Spleen (tissue), 11 donors: ENCODE results near the gene CD37. TPM values are rescaled to one million over a fixed set of nuclear protein-coding genes. Genes with fewer than 3 reads are reported as not detected.
A peak's percentile ranks its signal among the peaks of the same experiment; 100 is the strongest.

Experiments
- DNase-seq: peaks from one replicate; pipeline ENCODE4 v3.0.0-alpha.2; 2020
- H3K27ac ChIP-seq, 8 donors: fragments of 200-600 bp; sonication (generic) in 7 of 8; 1 replicate in 4 of 8; 2 replicates in 4 of 8; pipeline versions ENCODE4 v1.5.0 to v1.8.0; 2016 to 2021; ENCODE audit warnings: inconsistent platforms in 4 of 8, mild to moderate bottlenecking in 4 of 8, moderate library complexity in 1 of 8
- H3K27me3 ChIP-seq, 7 donors: fragments of 200-600 bp; sonication (generic) in 6 of 7; replicated peaks in 1 of 7; 1 replicate in 4 of 7; 2 replicates in 3 of 7; pipeline versions ENCODE4 v1.5.0 to v1.8.0; 2016 to 2021; ENCODE audit warnings: inconsistent platforms in 3 of 7, mild to moderate bottlenecking in 1 of 7
- H3K36me3 ChIP-seq, 6 donors: fragments of 200-600 bp; sonication (generic) in 5 of 6; 1 replicate in 4 of 6; 2 replicates in 2 of 6; pipeline versions ENCODE4 v1.5.0 to v1.8.0; 2016 to 2021; ENCODE audit warnings: inconsistent platforms in 2 of 6
- H3K4me1 ChIP-seq, 6 donors: fragments of 200-600 bp; sonication (generic) in 5 of 6; 1 replicate in 3 of 6; 2 replicates in 3 of 6; pipeline versions ENCODE4 v1.5.0 to v1.8.0; 2016 to 2021; ENCODE audit warnings: inconsistent platforms in 3 of 6
- H3K4me3 ChIP-seq, 8 donors: fragments of 200-600 bp; sonication (generic) in 7 of 8; 1 replicate in 4 of 8; 2 replicates in 4 of 8; pipeline versions ENCODE4 v1.5.0 to v1.8.0; 2016 to 2021; ENCODE audit warnings: inconsistent platforms in 4 of 8, mild to moderate bottlenecking in 4 of 8, moderate library complexity in 2 of 8
- H3K9me3 ChIP-seq, 8 donors: fragments of 200-600 bp; sonication (generic) in 7 of 8; 1 replicate in 4 of 8; 2 replicates in 4 of 8; pipeline versions ENCODE4 v1.5.0 to v1.8.0; 2016 to 2021; ENCODE audit warnings: inconsistent platforms in 4 of 8
- CTCF ChIP-seq, 11 experiments: fragments of 200-600 bp in 7 of 11; fragments of 450-650 bp in 4 of 11; sonication (generic) in 4 of 11; IDR thresholded peaks in 8 of 11; conservative IDR thresholded peaks in 3 of 11; 1 replicate in 7 of 11; 2 replicates in 4 of 11; pipeline versions ENCODE4 v1.4.0 to v1.8.0; 2016 to 2021; ENCODE audit warnings: antibody characterized with exemption in 11 of 11, inconsistent platforms in 4 of 11, mild to moderate bottlenecking in 1 of 11
- POLR2A ChIP-seq, 3 donors: fragments of 450-650 bp; IDR thresholded peaks; one replicate each; pipeline ENCODE4 v1.5.1; 2017; ENCODE audit warnings: antibody characterized with exemption in 3 of 3, mild to moderate bottlenecking in 1 of 3
- POLR2AphosphoS5 ChIP-seq, 3 donors: sonication (generic); formaldehyde crosslinking; IDR thresholded peaks; one replicate each; pipeline ENCODE4 v1.5.1; 2017; ENCODE audit warnings: antibody characterized with exemption in 3 of 3
- WGBS, 5 donors: extraction: QIAGEN DNeasy Blood & Tissue Kit in 3 of 5; methylation state at CpG; one replicate each; pipeline versions ENCODE4 v1.1.5 to v1.1.7; 2013 to 2018; 5-methylcytosine and 5-hydroxymethylcytosine counted together
- intact Hi-C: fragments of 100-400 bp; cut with DNase I; formaldehyde crosslinking; loops from one replicate; pipeline ENCODE4 v1.15.0; 2023; ENCODE audit warnings: low total_unique reads
- polyA plus RNA-seq, 3 donors: library from polyadenylated mRNA; stranded (reverse); fragments of 200-250 nt; gene quantifications; one replicate each; pipeline ENCODE4 v1.2.1, GENCODE V29; 2013
- total RNA-seq, 7 donors: library from RNA; depleted of rRNA in 3 of 7; stranded (reverse); fragments of >200 nt in 3 of 7; fragmentation: NEBNext Ultra II Directional in 4 of 7; extraction: Animal tissue kit (Norgen Biotek cat#: 25700) in 4 of 7; gene quantifications; one replicate each; pipeline versions ENCODE4 v1.1.0 to v1.2.1, GENCODE V29; 2016 to 2021
- donor health status: healthy with polysubstance abuse.
- donor health status: DM: no; HTN: no; CAD: no; lungs with moderate emphysema.
- donor health status: DM: no; HTN: no; CAD: no.
- donor health status: Bipolar disorder and iron deficiency.
- donor health status: healthy.
- donor health status: DM: no; HTN: no; CAD: no.
- donor health status: DM: yes; HTN: yes; CAD: no.

CD37 gene
- total and polyA plus RNA-seq, 10 donors = 297 to 516 (median 403) TPM

- peak in 2 of 3 donors; percentile 16 to 41 for TF ChIP-seq POLR2AphosphoS5 (IDR thresholded peaks at IDR 0.05)
- TF ChIP-seq CTCF (IDR thresholded peaks at IDR 0.05 in 8 of 11, conservative IDR thresholded peaks at IDR 0.05 in 3 of 11) = no peak
- peaks cover 0 to 49% (median 24%) of the 10 kb centered on the region in 6 donors for H3K36me3 ChIP-seq
- H3K4me3 ChIP-seq = peak overlapping the region; percentile 46 to 79 (median 66)
- WGBS, 5 donors = 50 to 57% (median 52%) methylated on average over 14 of the region's 14 CpGs
- intact Hi-C loops = no loop called here
- DNase-seq = peak; percentile 65
- H3K27me3 ChIP-seq = no peaks in the 10 kb centered on the region
- H3K27ac ChIP-seq = peak overlapping the region; percentile 61 to 95 (median 88)
- no peaks in the 10 kb centered on the region for H3K9me3 ChIP-seq
- H3K4me1 ChIP-seq = peaks cover 19 to 98% (median 92%) of the 10 kb centered on the region in 6 donors
These were observed 727 bp downstream of the CD37 start for GRCh38 chr19:49335784-49336481.

GRCh38 chr19:49336482-49337266 lies 1.5 kb downstream of the CD37 start:
- Histone ChIP-seq H3K27ac (peak overlapping the region in 7 of 8 donors; percentile 86 to 95 (median 89)), H3K36me3 (peaks cover 0 to 52% (median 31%) of the 10 kb centered on the region in 6 donors), H3K27me3 (no peaks in the 10 kb centered on the region), H3K4me1 (peaks cover 21 to 98% (median 92%) of the 10 kb centered on the region in 6 donors), H3K9me3 (no peaks in the 10 kb centered on the region), H3K4me3 (peak overlapping the region; percentile 46 to 79 (median 66))
- TF ChIP-seq POLR2AphosphoS5 (IDR thresholded peaks at IDR 0.05) (peak in 1 of 3 donors; percentile 12), POLR2A (IDR thresholded peaks at IDR 0.05) (no peak)
- intact Hi-C loops = no loop called here
- WGBS, 5 donors = 75 to 85% (median 79%) methylated on average over 8 to 10 of the region's 10 CpGs
- peak; percentile 61 for DNase-seq

- intact Hi-C loops = no loop called here
- 81 to 86% (median 85%) methylated on average over 19 of the region's 19 CpGs for WGBS, 5 donors
- no peak for TF ChIP-seq CTCF (IDR thresholded peaks at IDR 0.05 in 8 of 11, conservative IDR thresholded peaks at IDR 0.05 in 3 of 11)
- no peak for TF ChIP-seq POLR2A (IDR thresholded peaks at IDR 0.05)
- no peak for TF ChIP-seq POLR2AphosphoS5 (IDR thresholded peaks at IDR 0.05)
- Histone ChIP-seq H3K9me3 (no peaks in the 10 kb centered on the region), H3K27ac (peak overlapping the region in 7 of 8 donors; percentile 86 to 95 (median 89)), H3K36me3 (peaks cover 0 to 59% (median 34%) of the 10 kb centered on the region in 6 donors), H3K27me3 (no peaks in the 10 kb centered on the region), H3K4me1 (peaks cover 16 to 94% (median 85%) of the 10 kb centered on the region in 6 donors), H3K4me3 (peak overlapping the region in 6 of 8 donors; percentile 58 to 79 (median 68))
- no peak for DNase-seq
These were observed 2.2 kb downstream of the CD37 start for GRCh38 chr19:49337267-49338022.

GRCh38 chr19:49338023-49338677 lies 2.9 kb downstream of the CD37 start:
- H3K27ac ChIP-seq = peak overlapping the region in 4 of 8 donors; percentile 78 to 95 (median 91)
- no peaks in the 10 kb centered on the region for H3K27me3 ChIP-seq
- intact Hi-C loops = no loop called here
- H3K36me3 ChIP-seq = peaks cover 0 to 66% (median 39%) of the 10 kb centered on the region in 6 donors
- TF ChIP-seq POLR2AphosphoS5 (IDR thresholded peaks at IDR 0.05) = peak in 1 of 3 donors; percentile 16
- TF ChIP-seq POLR2A (IDR thresholded peaks at IDR 0.05) = no peak
- H3K4me1 ChIP-seq = peaks cover 16 to 87% (median 78%) of the 10 kb centered on the region in 6 donors
- WGBS, 5 donors = 67 to 85% (median 73%) methylated on average over 25 to 34 of the region's 34 CpGs
- peak; percentile 78 for DNase-seq
- H3K4me3 ChIP-seq = peak overlapping the region in 6 of 8 donors; percentile 33 to 79 (median 52)
- no peaks in the 10 kb centered on the region for H3K9me3 ChIP-seq
